OCI-LY1 (cell line): ENCODE measurements around the gene NDUFS7.

ENCODE experiments used
- H2AFZ ChIP-seq: fragments of 200-600 bp; sonication (generic), shearing (Covaris generic); 2 replicates; pipeline ENCODE4 v1.6.0; 2014; ENCODE audit warnings: antibody characterized with exemption, mild to moderate bottlenecking, low read length
- H3F3A ChIP-seq: fragments of 200-600 bp; sonication (generic), shearing (Covaris generic); 2 replicates; pipeline ENCODE4 v1.6.0; 2014; ENCODE audit warnings: mild to moderate bottlenecking, antibody characterized with exemption, low read length, moderate library complexity; ENCODE audit not compliant: insufficient read depth
- H3K27ac ChIP-seq: fragments of 200-600 bp; sonication (generic); 2 replicates; pipeline ENCODE4 v1.5.1; 2014; ENCODE audit warnings: low read length, mixed run types, mild to moderate bottlenecking, low read depth; ENCODE audit not compliant: poor library complexity, severe bottlenecking
- H3K27me3 ChIP-seq: fragments of 200-600 bp; sonication (generic); 2 replicates; pipeline ENCODE4 v1.6.0; 2014; ENCODE audit warnings: antibody characterized with exemption, mild to moderate bottlenecking, low read length, moderate library complexity; ENCODE audit not compliant: insufficient read depth
- H3K36me3 ChIP-seq: fragments of 200-600 bp; sonication (generic); 2 replicates; pipeline ENCODE4 v1.6.1; 2014; ENCODE audit warnings: mild to moderate bottlenecking, antibody characterized with exemption, low read length, moderate library complexity, mixed read lengths; ENCODE audit not compliant: insufficient read depth
- H3K4me1 ChIP-seq: fragments of 200-600 bp; sonication (generic); 2 replicates; pipeline ENCODE4 v1.5.1; 2014; ENCODE audit warnings: mild to moderate bottlenecking, low read length, moderate library complexity; ENCODE audit not compliant: insufficient read depth, severe bottlenecking
- H3K4me2 ChIP-seq: fragments of 200-600 bp; sonication (generic), shearing (Covaris generic); 2 replicates; pipeline ENCODE4 v1.6.1; 2014; ENCODE audit warnings: low read length
- H3K4me3 ChIP-seq: fragments of 200-600 bp; sonication (generic); 2 replicates; pipeline ENCODE4 v1.5.1; 2014; ENCODE audit warnings: low read length, low read depth, mild to moderate bottlenecking, mixed read lengths; ENCODE audit not compliant: poor library complexity, severe bottlenecking
- H3K79me2 ChIP-seq: fragments of 200-600 bp; shearing (Covaris generic); 2 replicates; pipeline ENCODE4 v1.6.1; 2016; ENCODE audit warnings: mixed run types, low read length, mixed read lengths; ENCODE audit not compliant: insufficient read depth
- H3K9ac ChIP-seq: fragments of 200-600 bp; sonication (generic), shearing (Covaris generic); 2 replicates; pipeline ENCODE4 v1.6.1; 2014; ENCODE audit warnings: mild to moderate bottlenecking, low read length, mixed read lengths
- H3K9me2 ChIP-seq: fragments of 200-600 bp; sonication (generic), shearing (Covaris generic); 2 replicates; pipeline ENCODE4 v1.6.1; 2014; ENCODE audit warnings: low read depth, mild to moderate bottlenecking, low read length, mixed read lengths
- H3K9me3 ChIP-seq: fragments of 200-600 bp; shearing (Covaris generic); 2 replicates; pipeline ENCODE4 v1.6.1; 2014; ENCODE audit warnings: low read length, mixed read lengths
- H4K20me1 ChIP-seq: fragments of 200-600 bp; sonication (generic), shearing (Covaris generic); 2 replicates; pipeline ENCODE4 v1.6.0; 2016; ENCODE audit warnings: mild to moderate bottlenecking, low read length; ENCODE audit not compliant: insufficient read depth
- EZH2 ChIP-seq: fragments of 200-600 bp; sonication (generic), shearing (Covaris generic); IDR thresholded peaks from 2 replicates; pipeline ENCODE4 v1.8.0; 2017; ENCODE audit warnings: borderline replicate concordance, mixed run types, mild to moderate bottlenecking, antibody characterized with exemption, low read length, moderate library complexity, mixed read lengths
- TF ChIP-seq, protein P1 (sequence below): fragments of 200-600 bp; sonication (generic), shearing (Covaris generic); IDR thresholded peaks from 2 replicates; pipeline ENCODE4 v1.5.1; 2017; ENCODE audit warnings: mild to moderate bottlenecking, antibody characterized with exemption, low read length, moderate library complexity, mixed read lengths

Gene NDUFS7

DNA sequence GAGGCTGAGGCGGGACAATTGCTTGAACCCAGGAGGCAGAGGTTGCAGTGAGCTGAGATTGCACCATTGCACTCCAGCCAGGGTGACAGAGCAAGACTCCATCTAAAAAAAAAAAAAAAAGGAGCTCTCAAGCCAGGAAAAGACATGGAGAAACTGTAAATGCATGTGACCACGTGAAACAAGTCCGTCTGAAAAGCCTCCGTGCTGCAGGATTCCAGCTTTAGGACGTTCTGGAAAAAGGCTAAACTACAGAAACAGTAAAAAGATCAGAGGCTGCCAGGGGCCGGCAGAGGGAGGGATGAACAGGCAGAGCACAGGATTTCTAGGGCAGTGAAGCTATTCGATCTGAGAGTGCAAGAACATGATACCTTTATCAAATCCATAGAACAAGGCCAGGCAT is 40.7 kb upstream of the NDUFS7 start:
- Histone ChIP-seq H3K9me3 (no peaks in the 10 kb centered on the region), H4K20me1 (no peaks in the 10 kb centered on the region), H3K27me3 (peaks cover 14% of the 10 kb centered on the region), H3K4me2 (no peak overlapping the region), H3K9ac (no peak overlapping the region), H3K4me3 (no peak overlapping the region), H2AFZ (no peak overlapping the region), H3K4me1 (peaks cover 13% of the 10 kb centered on the region), H3K36me3 (no peaks in the 10 kb centered on the region), H3K79me2 (no peaks in the 10 kb centered on the region), H3F3A (no peaks in the 10 kb centered on the region), H3K9me2 (no peaks in the 10 kb centered on the region), H3K27ac (no peak overlapping the region)
- TF ChIP-seq EZH2 = no peak
- TF ChIP-seq, protein P1, sequence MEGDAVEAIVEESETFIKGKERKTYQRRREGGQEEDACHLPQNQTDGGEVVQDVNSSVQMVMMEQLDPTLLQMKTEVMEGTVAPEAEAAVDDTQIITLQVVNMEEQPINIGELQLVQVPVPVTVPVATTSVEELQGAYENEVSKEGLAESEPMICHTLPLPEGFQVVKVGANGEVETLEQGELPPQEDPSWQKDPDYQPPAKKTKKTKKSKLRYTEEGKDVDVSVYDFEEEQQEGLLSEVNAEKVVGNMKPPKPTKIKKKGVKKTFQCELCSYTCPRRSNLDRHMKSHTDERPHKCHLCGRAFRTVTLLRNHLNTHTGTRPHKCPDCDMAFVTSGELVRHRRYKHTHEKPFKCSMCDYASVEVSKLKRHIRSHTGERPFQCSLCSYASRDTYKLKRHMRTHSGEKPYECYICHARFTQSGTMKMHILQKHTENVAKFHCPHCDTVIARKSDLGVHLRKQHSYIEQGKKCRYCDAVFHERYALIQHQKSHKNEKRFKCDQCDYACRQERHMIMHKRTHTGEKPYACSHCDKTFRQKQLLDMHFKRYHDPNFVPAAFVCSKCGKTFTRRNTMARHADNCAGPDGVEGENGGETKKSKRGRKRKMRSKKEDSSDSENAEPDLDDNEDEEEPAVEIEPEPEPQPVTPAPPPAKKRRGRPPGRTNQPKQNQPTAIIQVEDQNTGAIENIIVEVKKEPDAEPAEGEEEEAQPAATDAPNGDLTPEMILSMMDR = no peak

DNA sequence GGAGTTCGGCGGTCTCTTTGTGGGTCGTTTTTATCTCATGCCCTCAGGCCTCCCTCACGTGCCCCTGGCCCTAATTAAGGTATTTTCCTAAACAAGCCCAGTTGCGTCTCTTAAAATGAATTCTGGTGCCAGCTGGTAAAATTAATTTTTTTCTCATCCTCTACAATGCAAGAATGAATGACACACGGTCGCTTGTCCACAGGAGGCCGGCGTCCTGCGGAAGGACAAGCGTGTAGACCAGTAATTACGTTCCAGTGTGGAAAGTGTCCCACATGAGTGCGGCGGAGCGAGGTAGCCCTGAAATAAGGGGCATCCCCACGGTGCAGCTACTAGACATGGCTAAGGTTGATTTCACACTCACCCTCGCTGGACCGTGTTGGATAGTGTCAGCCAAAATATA is 34.5 kb upstream of the NDUFS7 start:
- Histone ChIP-seq H3K4me3 (no peak overlapping the region), H3K36me3 (no peaks in the 10 kb centered on the region), H4K20me1 (no peaks in the 10 kb centered on the region), H3K4me1 (peaks cover 17% of the 10 kb centered on the region), H3K27ac (no peak overlapping the region), H2AFZ (no peak overlapping the region), H3K79me2 (no peaks in the 10 kb centered on the region), H3K27me3 (peaks cover 6% of the 10 kb centered on the region; the same call in 1 of the 2 replicates), H3K4me2 (no peak overlapping the region), H3K9me3 (no peaks in the 10 kb centered on the region), H3F3A (no peaks in the 10 kb centered on the region; the same call in 1 of the 2 replicates), H3K9me2 (no peaks in the 10 kb centered on the region), H3K9ac (no peak overlapping the region)
- TF ChIP-seq, protein P1 = no peak
- TF ChIP-seq EZH2 = no peak

DNA sequence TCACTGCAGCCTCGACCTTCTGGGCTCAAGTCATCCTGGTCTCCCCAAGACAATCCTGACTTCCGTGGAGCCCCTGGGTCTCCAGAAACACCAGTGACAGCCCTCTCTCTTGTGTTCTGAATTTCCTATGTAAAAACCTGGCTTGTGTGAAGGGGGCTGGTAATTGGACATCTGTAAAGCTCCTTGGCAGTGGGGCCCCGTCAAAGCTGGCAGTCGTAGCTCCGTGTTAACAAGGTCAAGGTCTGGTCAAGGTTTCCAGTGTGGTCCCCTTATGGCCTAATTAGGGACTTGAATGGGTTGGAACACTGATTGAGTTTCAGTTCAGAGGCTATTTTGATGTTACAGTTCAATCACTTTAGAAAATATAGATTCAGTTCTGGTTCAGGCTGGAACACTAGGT is 32.8 kb upstream of the NDUFS7 start:
- Histone ChIP-seq H4K20me1 (no peaks in the 10 kb centered on the region), H2AFZ (no peak overlapping the region), H3K27me3 (peaks cover 3% of the 10 kb centered on the region; the same call in 1 of the 2 replicates), H3K9ac (no peak overlapping the region), H3K36me3 (no peaks in the 10 kb centered on the region), H3K9me2 (no peaks in the 10 kb centered on the region), H3K27ac (no peak overlapping the region), H3F3A (no peaks in the 10 kb centered on the region; the same call in 1 of the 2 replicates), H3K4me3 (no peak overlapping the region), H3K79me2 (no peaks in the 10 kb centered on the region), H3K9me3 (no peaks in the 10 kb centered on the region), H3K4me2 (no peak overlapping the region), H3K4me1 (peaks cover 13% of the 10 kb centered on the region)
- TF ChIP-seq, protein P1 = no peak
- no peak for TF ChIP-seq EZH2
